Loucy (cell line): ENCODE data around the gene RPS6KB1.
"Not testable (repeated sequence)": the region's sequence is repeated elsewhere in the genome, so short reads cannot be mapped to it uniquely, and the experiment has no call there.

Experiments
- H2AFZ ChIP-seq: fragments of 200-600 bp; sonication (generic); 2 replicates; pipeline ENCODE4 v1.6.0; 2016; ENCODE audit warnings: antibody characterized with exemption, mild to moderate bottlenecking, low read length, moderate library complexity
- H3F3A ChIP-seq: fragments of 200-600 bp; 2 replicates; pipeline ENCODE4 v1.6.0; 2016; ENCODE audit warnings: antibody characterized with exemption, low read depth, mild to moderate bottlenecking
- H3K27me3 ChIP-seq: fragments of 200-600 bp; sonication (generic); 2 replicates; pipeline ENCODE4 v1.6.1; 2014; ENCODE audit warnings: low read length, mild to moderate bottlenecking; ENCODE audit not compliant: insufficient read depth, poor library complexity, severe bottlenecking
- H3K36me3 ChIP-seq: fragments of 200-600 bp; sonication (generic); 2 replicates; pipeline ENCODE4 v1.6.1; 2016; ENCODE audit warnings: low read length; ENCODE audit not compliant: insufficient read depth
- H3K4me1 ChIP-seq: fragments of 200-600 bp; sonication (generic); 2 replicates; pipeline ENCODE4 v1.5.1; 2014; ENCODE audit warnings: low read length, mild to moderate bottlenecking; ENCODE audit not compliant: insufficient read depth, poor library complexity, severe bottlenecking
- H3K4me2 ChIP-seq: fragments of 200-600 bp; sonication (generic); 2 replicates; pipeline ENCODE4 v1.6.0; 2014; ENCODE audit warnings: antibody characterized with exemption, low read length, low read depth, mild to moderate bottlenecking; ENCODE audit not compliant: poor library complexity, severe bottlenecking
- H3K4me3 ChIP-seq: fragments of 200-600 bp; sonication (generic); 2 replicates; pipeline ENCODE4 v1.5.1; 2014; ENCODE audit warnings: low read length, mild to moderate bottlenecking, mixed read lengths; ENCODE audit not compliant: poor library complexity, severe bottlenecking
- H3K79me2 ChIP-seq: fragments of 200-600 bp; sonication (generic); 2 replicates; pipeline ENCODE4 v1.6.1; 2014; ENCODE audit warnings: low read length; ENCODE audit not compliant: insufficient read depth
- H3K9ac ChIP-seq: fragments of 200-600 bp; sonication (generic); 2 replicates; pipeline ENCODE4 v1.6.0; 2014; ENCODE audit warnings: mild to moderate bottlenecking, low read depth, low read length, moderate library complexity; ENCODE audit not compliant: poor library complexity, severe bottlenecking
- H3K9me2 ChIP-seq: fragments of 200-600 bp; sonication (generic); replicated peaks from 2 replicates; pipeline ENCODE4 v1.6.1; 2016; ENCODE audit warnings: low read depth, low read length, mixed read lengths
- H3K9me3 ChIP-seq: fragments of 200-600 bp; sonication (generic); 2 replicates; pipeline ENCODE4 v1.6.1; 2014; ENCODE audit warnings: mild to moderate bottlenecking, antibody characterized with exemption, low read length, low read depth; ENCODE audit not compliant: insufficient read depth
- H4K20me1 ChIP-seq: fragments of 200-600 bp; sonication (generic); 2 replicates; pipeline ENCODE4 v1.6.0; 2014; ENCODE audit warnings: antibody characterized with exemption, low read length, mild to moderate bottlenecking; ENCODE audit not compliant: insufficient read depth, poor library complexity, severe bottlenecking
- CTCF ChIP-seq: fragments of 200-600 bp; sonication (generic); conservative IDR thresholded peaks from 2 replicates; pipeline ENCODE4 v1.5.1; 2014; ENCODE audit warnings: mild to moderate bottlenecking, antibody characterized with exemption, low read length
- EZH2phosphoT487 ChIP-seq: fragments of 200-600 bp; IDR thresholded peaks from 2 replicates; pipeline ENCODE4 v1.6.1; 2018; ENCODE audit warnings: antibody characterized with exemption, mild to moderate bottlenecking, moderate library complexity, borderline replicate concordance

Gene RPS6KB1

DNA sequence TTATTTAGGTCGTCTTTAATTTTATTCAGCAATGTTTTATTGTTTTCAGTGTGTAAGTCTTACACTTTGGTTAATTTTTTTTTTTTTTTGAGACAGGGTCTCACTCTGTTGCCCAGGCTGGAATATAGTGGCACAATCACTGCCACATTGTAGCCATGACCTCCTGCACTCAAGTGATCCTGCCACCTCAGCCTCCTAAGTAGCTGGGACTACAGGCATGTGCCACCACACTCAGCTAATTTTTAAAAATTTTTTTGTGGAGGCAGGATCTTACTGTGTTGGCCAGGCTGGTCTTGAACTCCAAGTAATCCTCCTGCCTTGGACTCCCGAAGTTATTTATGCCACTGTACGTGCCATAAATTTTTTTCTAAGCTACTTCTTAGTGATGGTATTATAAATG is 14.5 kb downstream of the RPS6KB1 start:
- H3K36me3 ChIP-seq, result peaks cover 17% of the 10 kb centered on the region; the same call in 1 of the 2 replicates
- peaks cover 10% of the 10 kb centered on the region for H4K20me1 ChIP-seq
- no peak overlapping the region for H3K9ac ChIP-seq
- H3K9me3 ChIP-seq, result no peaks in the 10 kb centered on the region
- no peaks in the 10 kb centered on the region for H3K27me3 ChIP-seq
- no peaks in the 10 kb centered on the region for H3K4me1 ChIP-seq
- no peak overlapping the region for H3K4me3 ChIP-seq
- no peak overlapping the region for H3K4me2 ChIP-seq
- no peak overlapping the region for H2AFZ ChIP-seq
- H3F3A ChIP-seq, result no peaks in the 10 kb centered on the region
- TF ChIP-seq EZH2phosphoT487 (no peak), CTCF (no peak)
- H3K9me2 ChIP-seq, result no peaks in the 10 kb centered on the region
- peaks cover 52% of the 10 kb centered on the region for H3K79me2 ChIP-seq

DNA sequence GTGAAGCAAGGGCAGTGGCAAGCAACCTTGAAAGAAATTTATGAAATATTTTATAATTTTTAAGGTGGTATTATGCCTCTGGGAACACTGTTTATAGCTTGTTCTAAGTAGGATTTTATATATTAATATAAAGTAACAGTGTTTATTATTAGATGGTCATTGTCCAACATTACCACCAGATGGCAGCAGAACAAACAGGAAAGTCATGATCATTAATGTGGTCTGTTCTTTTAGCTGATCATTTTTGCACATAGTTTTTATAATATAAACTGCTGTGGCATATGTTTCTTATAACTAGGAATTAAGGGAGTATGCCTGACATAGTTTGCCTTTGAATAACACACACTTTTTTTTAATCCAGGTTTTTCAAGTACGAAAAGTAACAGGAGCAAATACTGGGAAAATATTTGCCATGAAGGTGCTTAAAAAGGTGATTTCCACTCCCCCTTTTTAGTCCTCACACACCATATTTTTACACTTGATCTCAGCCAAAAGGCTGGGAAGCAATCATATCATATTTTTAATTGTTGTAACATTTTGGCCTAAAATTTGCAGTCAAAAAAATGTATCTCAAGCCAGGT is 21.4 kb downstream of the RPS6KB1 start:
- no peaks in the 10 kb centered on the region for H3K4me1 ChIP-seq
- no peaks in the 10 kb centered on the region for H4K20me1 ChIP-seq
- TF ChIP-seq CTCF (peak; percentile 65), EZH2phosphoT487 (no peak)
- H3K4me2 ChIP-seq, result no peak overlapping the region
- peaks cover 71% of the 10 kb centered on the region for H3K36me3 ChIP-seq
- H3K9me3 ChIP-seq, result no peaks in the 10 kb centered on the region
- no peaks in the 10 kb centered on the region for H3K27me3 ChIP-seq
- no peaks in the 10 kb centered on the region for H3K79me2 ChIP-seq
- no peak overlapping the region for H2AFZ ChIP-seq
- H3K9me2 ChIP-seq, result no peaks in the 10 kb centered on the region
- H3F3A ChIP-seq, result no peaks in the 10 kb centered on the region
- H3K9ac ChIP-seq, result no peak overlapping the region
- H3K4me3 ChIP-seq, result no peak overlapping the region

DNA sequence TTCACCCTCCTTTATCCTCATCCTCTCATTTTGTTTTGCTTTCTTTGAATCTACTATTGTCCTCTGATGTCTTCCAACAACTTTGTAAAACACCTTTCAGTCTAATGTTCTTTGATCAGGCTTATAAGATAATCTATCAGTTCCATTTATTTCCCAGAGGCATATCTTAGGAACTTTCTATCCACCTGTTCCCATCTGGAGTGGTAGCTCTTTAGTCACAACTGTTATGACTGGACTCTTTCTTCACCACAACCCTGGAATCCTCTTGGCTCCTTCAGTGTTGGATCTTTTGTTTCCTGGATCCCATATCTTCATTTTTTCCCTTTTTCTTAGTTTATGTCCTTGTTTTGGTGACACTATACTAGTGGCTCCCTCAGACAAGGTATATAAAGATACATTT is 23.5 kb downstream of the RPS6KB1 start:
- Histone ChIP-seq H3K9ac (no peak overlapping the region), H3K4me2 (no peak overlapping the region), H3K9me3 (no peaks in the 10 kb centered on the region), H2AFZ (no peak overlapping the region), H3K36me3 (peaks cover 83% of the 10 kb centered on the region), H3F3A (no peaks in the 10 kb centered on the region), H3K79me2 (no peaks in the 10 kb centered on the region), H3K4me3 (no peak overlapping the region), H3K4me1 (no peaks in the 10 kb centered on the region), H3K27me3 (no peaks in the 10 kb centered on the region), H4K20me1 (no peaks in the 10 kb centered on the region), H3K9me2 (no peaks in the 10 kb centered on the region)
- TF ChIP-seq CTCF, result no peak
- TF ChIP-seq EZH2phosphoT487, result no peak

GRCh38 chr17:59920637-59921036 is 27.7 kb downstream of the RPS6KB1 start:
- H3K9me3 ChIP-seq, H3K4me2 ChIP-seq, H4K20me1 ChIP-seq, H3K4me1 ChIP-seq, H3K4me3 ChIP-seq, H3K79me2 ChIP-seq, H3K9me2 ChIP-seq, H2AFZ ChIP-seq, H3K27me3 ChIP-seq, H3K9ac ChIP-seq, H3F3A ChIP-seq: not testable (repeated sequence)
- peaks cover 58% of the 10 kb centered on the region; the same call in 1 of the 2 replicates for H3K36me3 ChIP-seq

GRCh38 chr17:59930121-59930520 is 37.2 kb downstream of the RPS6KB1 start:
- peaks cover 67% of the 10 kb centered on the region; the same call in 1 of the 2 replicates for H3K36me3 ChIP-seq
- H4K20me1 ChIP-seq, H3K27me3 ChIP-seq, H3K9me3 ChIP-seq, H3K9ac ChIP-seq, H3K4me1 ChIP-seq, H3F3A ChIP-seq, H3K9me2 ChIP-seq, H3K79me2 ChIP-seq, H3K4me3 ChIP-seq, H2AFZ ChIP-seq, H3K4me2 ChIP-seq: not testable (repeated sequence)
